Measurements from ENCODE around the gene GJA1.
"Not testable (repeated sequence)": the region's sequence is repeated elsewhere in the genome, so short reads cannot be mapped to it uniquely, and the experiment has no call there.

Gene GJA1

DNA sequence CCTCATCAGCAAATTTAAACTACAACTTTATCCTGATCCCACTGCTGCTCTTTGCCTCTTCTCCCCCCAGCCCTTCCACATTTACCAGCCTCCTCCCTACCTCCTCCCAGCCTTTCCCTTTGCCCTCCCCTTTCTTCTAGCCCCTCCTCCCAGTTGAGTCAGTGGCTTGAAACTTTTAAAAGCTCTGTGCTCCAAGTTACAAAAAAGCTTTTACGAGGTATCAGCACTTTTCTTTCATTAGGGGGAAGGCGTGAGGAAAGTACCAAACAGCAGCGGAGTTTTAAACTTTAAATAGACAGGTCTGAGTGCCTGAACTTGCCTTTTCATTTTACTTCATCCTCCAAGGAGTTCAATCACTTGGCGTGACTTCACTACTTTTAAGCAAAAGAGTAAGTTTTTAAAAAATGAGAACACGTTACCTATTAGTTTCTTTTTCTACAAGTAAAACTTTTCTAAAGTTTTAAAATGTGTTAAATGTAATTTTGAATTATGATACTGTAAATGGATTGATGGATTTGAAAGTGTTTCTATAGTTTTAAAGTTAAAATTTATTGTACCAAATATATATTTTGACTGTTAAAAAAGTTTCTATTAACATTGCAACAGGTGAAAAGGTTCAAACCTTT lies at the start of gene GJA1:
TSS of gene GJA1 (plus strand) at position 203 of the 626 bp plus-strand sequence. CDS start 11,202 bp downstream, outside the sequence.
- no peak for DNase-seq

DNA sequence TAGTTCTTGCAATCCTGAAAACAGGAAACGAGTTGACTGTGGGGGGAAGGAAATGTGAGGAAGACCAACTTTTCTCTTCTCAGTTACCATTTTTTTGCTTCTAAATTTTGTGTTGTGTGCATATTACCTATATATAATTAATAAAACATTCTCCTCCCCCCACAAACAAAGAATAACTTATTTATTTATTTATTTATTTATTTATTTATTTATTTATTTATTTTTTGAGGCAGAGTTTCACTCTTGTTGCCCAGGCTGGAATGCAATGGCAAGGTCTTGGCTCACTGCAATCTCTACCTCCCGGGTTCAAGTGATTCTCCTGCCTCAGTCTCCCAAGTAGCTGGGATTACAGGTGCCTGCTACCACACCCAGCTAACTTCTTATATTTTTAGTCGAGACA lies 48.9 kb upstream of the GJA1 start:
- not testable (repeated sequence) for DNase-seq

DNA sequence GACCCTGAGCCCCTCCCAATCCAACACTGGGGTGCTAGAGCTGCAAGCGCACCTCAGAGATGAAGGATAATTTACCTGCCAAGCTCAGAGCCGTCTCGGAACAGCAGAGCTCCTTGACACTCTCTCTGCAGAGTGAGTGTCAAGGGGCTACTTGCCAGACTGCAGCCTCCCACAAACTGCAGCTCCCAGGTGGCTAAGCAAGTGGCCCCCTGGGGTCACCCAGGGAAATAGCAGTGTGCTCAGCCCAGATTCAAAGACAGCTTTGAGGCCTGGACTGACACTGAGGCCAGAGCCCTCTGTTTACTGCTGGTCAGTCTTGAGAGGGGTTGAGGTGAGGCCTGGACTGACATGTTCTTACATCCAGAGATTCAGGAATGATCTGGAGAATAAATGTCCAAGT lies 46.0 kb upstream of the GJA1 start:
- DNase-seq = no peak

DNA sequence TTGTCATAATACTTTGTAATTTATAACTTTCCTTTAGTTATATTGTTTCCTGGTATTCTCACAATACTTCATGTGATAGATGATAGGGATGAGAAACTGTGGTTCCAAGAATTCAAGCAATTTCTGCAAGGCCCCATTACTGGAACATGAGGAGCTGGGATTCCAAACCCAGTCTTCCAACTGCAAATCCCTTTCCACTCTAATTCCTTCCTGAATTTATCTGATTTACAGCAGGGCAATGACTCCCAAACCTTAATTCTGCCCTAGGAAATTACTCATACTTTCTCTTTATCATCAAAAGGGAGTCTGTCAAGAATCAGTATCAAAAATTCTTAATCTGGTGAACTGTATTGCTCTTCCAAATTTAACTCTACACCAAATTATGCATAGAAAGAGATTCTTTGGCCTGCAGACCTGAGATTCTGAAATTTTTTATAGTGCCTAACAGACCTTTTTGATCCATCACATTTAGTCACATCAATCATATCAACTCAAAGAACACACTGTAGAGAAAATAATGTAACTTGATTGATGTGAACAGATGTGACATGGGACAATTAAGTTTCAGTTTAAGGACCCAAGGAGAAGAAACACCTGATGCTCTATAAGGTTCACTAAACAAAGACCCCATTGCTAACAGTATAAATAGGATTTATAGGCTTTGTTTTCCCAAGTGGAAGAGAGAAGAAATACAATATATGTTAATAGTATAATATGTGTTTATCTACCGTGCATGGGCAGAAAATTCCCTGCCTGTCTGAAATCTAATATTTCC lies 41.5 kb upstream of the GJA1 start:
- no peak for DNase-seq

DNA sequence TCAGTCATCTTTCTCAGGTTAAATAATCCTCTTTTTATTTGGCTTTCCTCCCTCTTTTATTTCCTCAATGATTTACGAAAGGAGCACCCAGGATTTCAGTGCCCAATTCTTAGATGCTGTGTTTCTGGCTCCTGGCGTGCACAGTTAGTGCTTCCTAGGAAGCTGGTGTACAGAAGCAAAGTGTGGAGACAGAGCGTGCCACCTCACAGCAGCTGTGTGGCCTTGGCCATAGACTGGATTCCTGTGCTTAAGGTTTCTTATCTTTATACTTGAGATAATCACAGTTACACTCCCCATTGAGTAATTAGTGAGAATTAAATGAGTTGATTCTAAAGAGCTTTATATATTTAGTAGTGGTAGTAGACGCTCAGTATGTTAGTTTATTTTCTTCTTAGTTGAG lies 39.7 kb upstream of the GJA1 start:
- no peak for DNase-seq

DNA sequence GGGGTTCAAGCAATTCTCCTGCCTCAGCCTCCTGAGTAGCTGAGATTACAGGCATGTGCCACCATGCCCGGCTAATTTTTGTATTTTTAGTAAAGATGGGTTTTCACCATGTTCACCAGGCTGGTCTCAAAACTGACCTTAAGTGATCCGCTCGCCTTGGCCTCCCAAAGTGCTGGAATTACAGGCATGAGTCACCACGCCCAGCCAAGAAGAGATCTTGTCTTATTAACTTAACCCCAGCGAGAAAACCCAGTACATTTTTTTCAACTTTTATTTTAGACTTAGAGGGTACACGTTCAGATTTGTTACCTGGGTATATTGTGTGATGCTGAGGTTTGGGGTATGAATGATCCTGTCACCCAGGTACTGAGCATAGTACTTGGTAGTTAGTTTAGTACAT lies 38.3 kb upstream of the GJA1 start:
- not testable (repeated sequence) for DNase-seq

DNA sequence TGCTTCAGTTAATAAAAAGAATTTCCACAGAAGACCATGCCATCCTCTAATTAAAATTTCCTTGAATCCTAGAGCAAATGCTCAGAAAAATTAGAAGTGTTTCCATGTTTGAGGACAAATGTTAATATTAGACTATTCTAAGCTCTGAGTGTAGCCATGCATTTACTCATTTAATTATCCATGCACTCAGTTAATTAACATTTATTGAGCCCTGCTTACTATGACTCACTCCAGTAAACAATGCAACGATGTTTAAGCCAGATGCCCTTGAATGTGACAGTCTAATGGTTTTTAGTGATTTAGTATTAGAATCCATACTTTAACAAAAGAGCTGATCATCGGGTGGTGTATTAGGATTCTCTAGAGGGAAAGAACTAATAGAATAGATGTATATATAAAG lies 37.3 kb upstream of the GJA1 start:
- no peak for DNase-seq

DNA sequence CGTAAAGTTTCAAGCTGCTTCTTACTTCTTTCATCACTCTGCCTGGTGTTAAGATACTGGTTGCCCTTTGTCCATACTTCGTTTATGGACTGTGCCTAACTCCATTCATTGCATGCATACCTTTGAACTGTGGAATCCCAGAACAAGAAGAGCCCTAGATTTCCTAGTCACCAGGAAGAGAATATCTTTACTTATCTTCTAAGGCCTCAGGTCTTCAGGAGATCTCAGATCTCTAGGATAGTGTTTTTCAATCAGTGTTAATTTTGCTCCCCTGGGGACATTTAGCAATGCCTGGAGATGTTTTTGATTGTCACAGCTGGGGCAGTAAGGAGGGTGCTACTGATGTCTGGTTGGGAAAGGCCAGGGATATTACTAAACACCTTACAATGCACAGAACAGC lies 35.5 kb upstream of the GJA1 start:
- no peak for DNase-seq

DNA sequence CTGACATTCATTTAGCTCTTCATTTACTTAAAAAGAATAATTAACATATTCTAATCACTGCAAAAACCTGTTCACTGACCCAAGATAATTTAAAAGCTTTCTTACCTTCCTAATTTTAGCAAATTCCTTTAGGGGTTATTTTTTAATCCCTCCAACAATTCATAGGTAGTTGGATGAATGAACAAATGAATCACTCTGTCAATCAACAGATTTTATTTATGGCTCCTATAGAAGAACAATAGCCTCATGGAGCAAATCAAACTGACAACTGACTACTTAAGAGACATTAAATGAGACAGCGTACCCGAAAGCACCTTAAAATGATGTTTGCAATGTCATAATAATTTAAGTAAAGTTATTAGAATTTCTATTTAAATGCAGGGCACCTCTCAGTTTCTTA lies 31.5 kb upstream of the GJA1 start:
- DNase-seq = no peak

DNA sequence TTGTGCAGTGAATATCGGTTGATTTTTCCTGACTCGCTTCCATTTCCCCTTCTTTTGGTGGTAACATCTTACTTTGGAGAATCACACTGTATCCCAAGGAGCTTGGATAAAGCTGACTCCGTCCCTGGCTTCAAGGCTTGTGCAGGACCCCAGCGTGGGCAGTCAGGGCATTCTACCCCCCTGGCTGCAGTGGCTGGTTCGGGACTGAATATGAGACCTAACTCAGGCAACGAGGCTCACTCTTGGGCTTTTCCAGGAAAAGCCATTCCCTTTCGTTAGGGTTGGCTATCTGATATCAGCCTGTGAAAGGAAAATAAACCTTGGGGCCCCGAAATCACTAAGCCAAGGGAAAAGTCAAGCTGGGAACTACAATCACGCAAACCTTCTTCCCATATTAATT lies 30.1 kb upstream of the GJA1 start:
- no peak for DNase-seq

DNA sequence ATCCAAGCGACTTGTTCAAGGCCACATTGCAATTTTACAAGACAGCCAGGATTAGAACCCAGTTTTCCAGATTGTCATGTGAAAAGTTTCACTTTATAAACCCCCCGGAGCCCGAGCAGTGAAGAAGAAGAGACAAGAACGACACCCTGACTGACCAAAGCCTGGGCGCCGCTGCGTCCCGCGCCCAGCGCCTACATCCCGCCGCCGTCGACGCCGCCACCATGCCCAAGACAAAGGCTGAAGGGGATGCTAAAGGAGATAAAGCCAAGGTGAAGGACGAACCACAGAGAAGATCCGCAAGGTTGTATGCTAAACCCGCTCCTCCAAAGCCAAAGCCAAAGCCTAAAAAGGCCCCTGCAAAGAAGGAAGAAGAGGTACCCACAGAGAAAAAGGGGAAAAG lies 27.1 kb upstream of the GJA1 start:
- DNase-seq = no peak

DNA sequence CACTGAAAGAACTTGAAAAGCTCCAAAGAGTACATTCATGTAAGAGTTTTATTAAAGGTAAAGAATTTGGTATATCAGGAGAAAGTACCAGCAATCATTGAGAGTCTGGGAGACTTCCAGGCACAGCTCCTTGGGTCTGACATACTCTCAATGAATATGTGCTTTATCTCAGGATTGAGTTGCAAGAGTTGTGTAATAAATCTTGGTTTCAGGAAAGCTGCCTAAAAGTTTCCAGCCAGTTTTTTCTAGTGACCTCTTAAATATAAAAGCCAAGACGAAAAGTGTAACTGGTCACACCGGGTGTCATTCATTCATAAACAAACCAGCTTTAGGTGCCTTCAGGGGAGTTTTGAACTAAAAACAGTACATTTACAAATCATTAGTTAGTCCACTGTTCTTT lies 21.6 kb upstream of the GJA1 start:
- no peak for DNase-seq

DNA sequence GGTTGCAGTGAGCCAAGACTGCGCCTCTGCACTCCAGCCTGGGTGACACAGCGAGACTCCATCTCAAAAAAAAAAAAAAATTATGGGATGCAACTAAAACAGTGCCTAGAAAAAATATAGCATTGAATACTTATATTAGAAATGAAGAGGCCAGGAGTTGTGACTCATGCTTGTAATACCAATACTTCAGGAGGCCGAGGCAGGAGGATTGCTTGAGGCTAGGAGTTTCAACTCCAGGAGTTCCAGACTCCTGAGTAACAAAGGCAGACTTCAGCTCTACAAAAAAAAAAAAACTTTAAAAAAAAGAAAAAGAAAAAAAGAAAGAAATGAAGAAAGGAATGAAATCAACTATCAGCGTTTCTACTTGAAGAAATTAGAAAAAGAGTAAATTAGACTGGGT lies 17.1 kb upstream of the GJA1 start:
- DNase-seq = no peak

DNA sequence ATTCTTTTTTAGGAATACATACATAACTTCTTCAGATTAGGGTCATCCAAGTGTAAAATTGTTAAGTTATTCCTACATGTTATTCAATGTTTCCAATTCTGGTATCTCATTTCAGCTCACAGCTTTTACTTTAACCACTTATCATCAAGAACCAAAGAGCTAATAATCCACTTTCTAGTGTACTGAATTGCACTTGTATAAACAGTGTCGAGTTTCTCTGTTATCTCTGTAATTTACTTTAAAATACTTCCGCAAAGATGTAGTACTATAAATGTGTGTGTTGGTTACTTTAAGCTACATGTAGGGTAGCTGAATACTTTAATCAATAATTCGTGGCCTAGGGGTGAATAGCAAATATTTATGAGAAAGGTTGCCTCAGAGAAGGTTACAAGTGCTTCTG lies 8.8 kb upstream of the GJA1 start:
- no peak for DNase-seq

DNA sequence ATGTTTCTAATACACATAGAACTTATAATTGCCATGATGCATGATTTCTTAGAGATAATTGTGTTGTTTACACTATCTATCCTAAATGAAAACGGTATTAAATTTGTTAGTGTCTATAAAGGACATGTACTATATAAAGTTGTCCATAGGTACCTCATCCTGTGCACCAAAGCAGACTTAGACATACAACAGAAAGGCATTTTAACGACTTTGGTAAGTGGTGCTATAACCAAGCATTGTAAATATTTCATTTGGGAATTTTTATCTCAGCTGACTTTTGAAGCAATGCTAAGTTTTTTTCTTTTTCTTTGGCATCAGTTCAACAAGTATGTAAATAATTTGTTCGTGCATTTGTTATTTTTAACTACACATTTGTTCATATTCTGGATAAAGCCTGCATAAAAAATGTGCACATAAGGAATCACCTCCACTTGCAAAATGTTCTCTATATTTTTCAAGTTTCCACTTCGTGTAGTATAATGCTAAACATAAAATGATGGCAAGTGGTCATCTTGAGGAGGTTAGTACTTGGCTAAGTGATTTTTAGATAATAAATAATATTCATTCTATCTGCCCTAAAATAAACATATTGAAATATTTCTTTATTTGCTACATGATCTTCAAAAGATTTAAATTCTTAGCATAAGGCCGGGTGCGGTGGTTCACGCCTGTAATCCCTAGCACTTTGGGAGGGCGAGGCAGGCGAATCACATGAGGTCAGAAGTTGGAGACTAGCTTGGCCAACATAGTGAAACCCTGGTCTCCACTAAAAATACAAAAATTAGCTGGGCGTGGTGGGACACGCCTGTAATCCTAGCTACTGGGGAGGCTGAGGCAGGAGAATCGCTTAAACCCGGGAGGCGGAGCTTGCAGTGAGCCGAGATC lies 6.3 kb upstream of the GJA1 start:
- DNase-seq = no peak

DNA sequence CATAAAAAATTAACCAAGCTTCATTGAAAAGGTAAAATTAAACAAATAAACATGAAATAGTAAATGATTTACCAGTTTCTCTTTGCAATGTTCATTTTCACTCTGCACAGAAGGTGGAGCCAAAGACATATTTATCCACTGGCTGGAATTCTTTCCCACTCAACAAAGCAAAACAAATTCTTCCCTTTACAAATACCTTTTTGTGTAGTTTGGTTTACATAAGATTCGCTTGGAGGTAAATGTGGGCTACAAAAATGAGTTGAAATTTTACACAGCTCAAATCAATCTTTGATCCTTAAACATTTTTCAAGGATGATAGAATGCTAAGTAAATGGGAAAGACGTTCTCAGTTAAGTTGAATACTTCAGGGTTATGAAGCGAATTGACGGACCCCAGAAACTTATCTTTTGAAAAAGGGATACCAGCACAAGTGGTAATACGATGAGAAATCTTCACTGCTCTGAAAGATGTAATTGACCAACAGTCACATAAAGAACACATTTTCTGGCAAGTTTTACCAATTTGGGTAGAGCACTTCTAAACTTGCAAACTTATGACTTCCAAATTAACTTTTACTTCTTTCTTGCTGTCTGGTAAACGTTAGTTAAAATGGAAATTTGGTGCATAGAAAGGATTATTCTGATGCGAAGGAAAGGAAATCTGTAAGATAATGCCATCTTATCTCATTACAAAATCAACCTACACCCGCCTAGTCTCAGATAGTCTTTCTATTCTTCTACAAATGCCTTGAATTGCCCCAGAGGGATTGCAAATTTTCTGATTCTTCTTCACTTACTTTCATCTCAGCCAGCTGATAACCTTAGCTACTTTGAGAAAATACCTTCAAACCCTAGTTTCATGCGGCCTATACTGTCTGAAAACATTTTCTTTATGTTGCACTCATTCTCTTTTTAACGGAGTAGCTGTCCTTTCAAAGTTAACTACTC lies 4.7 kb upstream of the GJA1 start:
- peak in 1 of 2 donors; percentile 31 for DNase-seq

DNA sequence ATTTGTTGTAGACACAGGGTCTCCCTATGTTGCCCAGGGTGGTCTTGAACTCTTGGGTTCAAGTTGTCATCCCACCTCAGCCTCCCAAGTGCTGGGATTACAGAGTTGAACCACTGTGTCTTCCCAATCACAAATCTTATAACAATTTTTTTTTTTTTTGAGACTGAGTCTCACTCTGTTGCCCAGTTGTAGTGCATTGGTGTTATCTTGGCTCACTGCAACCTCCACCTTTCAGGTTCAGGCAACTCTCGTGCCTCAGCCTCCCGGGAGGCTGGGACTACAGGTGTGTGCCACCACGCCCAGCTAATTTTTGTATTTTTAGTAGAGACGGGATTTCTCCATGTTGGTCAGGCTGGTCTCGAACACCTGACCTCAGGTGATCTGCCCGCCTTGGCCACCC lies 3.7 kb upstream of the GJA1 start:
- DNase-seq = not testable (repeated sequence)

DNA sequence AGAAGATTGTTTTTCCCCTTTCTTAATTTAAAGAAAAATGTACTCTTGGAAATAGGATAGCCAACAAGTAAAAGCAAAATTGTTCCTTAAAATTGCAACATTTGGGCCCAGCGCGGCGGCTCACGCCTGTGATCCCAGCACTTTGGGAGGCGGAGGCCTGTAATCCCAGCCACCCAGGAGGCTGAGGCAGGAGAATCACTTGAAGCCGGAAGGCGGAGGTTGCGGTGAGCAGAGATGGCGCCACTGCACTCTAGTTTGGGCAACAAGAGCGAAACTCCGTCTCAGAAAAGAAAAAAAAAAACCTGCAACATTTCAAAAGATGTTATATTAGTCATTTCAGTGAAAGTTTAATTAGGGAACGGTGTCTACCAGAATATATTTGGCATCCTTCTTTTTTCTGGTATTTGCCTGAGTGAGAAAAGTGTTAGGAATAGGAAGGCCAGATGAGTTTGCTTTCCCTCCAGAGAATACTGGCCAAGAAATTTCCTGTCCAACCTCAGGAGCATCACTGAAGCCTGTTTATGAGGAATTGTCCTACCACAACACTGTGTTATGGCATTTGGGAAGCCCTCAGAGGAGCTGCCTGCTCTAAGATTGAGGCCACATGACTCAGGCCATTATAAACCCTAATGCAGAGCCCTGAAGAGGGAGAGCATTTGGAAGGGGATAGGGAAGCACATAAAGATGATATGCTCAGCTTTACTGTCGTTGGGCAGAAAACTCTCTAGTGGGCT lies 1.2 kb upstream of the GJA1 start:
- no peak for DNase-seq

DNA sequence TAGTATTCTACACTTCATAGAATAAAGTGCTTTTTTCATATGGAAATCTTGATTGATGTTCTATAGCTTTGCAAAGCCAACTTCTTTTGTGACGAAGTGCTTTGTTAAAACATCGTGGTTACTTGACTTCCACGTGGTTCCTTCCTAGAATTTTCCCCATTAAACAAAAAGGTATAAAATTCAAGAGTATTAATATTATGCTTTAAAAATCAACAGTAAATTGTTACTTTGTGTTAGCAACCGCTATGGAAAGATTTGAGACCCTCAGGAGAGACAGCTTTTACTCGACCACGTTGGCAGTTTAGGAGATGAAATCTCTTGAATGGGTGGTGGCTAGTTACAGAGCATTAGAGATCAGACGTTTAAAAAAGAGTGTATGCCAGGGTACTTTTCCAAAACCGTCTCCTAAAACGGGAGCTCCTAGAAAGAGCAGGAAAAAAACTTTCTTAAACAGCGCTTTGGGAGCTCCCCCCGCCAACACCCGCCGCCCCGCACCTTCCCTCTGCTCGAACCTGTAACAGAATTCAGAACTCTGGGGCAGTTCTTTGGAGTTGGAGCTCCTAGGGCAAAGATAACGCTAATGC lies 920 bp downstream of the GJA1 start:
- DNase-seq = no peak

DNA sequence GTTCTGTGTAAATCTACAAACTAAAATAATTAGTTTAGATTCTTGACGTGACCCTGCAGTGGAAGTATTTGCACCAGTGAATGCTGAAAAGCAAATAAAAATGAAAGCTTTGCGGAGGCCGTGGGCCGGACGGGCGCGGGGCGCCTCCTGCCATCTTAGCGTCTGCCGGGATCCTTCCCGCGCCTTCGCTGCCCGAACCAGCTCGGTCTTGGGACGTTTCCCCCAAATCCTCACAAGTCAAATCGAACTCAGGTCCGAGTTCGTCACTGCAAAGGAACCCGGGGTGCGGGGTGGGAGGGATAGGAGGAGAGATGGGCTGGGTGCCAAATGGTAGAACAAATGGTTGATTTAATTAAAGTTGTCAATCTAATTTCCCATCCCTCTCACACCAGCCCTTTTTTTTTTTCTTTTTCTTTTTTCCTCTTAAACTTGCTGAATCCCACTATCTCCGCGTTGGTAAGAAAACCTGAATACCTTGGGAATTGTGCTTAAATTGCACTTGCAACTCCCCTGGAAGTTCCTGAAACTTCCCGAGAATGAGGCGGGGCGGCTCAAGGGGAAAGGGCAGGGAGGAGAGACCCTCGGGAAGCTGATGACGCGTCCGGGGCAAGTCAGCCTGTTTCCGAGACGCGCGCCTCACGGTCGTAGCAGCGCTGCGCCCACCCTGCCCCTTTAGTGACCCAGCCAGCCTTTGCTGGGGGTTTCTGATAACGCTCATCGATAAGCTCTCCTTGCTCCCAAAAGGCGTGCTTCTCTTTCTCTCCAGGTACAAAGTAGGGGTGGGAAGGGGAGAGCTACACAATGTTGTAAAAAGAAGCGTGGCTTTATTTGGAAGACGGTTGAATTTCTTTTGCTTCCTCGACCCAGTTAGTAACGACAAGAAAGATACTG lies 1.8 kb downstream of the GJA1 start:
- no peak for DNase-seq
